NB4 (cell line): ENCODE measurements around the gene FAM222A.

Source experiments
- MYC ChIP-seq: IDR thresholded peaks from 2 replicates; pipeline ENCODE4 v1.6.1; 2011; ENCODE audit warnings: low read depth, low read length
- POLR2A ChIP-seq: IDR thresholded peaks from 2 replicates; pipeline ENCODE4 v1.6.1; 2011; ENCODE audit warnings: mild to moderate bottlenecking; ENCODE audit not compliant: insufficient read length; ENCODE audit errors: extremely low read depth
- TF ChIP-seq, protein P1 (sequence below): IDR thresholded peaks from one replicate; pipeline ENCODE4 v1.5.1; 2012; ENCODE audit warnings: low read depth, low read length
- TF ChIP-seq, protein P2 (sequence below): IDR thresholded peaks from 2 replicates; pipeline ENCODE4 v1.6.1; 2011; ENCODE audit warnings: low read depth, low read length

DNA sequence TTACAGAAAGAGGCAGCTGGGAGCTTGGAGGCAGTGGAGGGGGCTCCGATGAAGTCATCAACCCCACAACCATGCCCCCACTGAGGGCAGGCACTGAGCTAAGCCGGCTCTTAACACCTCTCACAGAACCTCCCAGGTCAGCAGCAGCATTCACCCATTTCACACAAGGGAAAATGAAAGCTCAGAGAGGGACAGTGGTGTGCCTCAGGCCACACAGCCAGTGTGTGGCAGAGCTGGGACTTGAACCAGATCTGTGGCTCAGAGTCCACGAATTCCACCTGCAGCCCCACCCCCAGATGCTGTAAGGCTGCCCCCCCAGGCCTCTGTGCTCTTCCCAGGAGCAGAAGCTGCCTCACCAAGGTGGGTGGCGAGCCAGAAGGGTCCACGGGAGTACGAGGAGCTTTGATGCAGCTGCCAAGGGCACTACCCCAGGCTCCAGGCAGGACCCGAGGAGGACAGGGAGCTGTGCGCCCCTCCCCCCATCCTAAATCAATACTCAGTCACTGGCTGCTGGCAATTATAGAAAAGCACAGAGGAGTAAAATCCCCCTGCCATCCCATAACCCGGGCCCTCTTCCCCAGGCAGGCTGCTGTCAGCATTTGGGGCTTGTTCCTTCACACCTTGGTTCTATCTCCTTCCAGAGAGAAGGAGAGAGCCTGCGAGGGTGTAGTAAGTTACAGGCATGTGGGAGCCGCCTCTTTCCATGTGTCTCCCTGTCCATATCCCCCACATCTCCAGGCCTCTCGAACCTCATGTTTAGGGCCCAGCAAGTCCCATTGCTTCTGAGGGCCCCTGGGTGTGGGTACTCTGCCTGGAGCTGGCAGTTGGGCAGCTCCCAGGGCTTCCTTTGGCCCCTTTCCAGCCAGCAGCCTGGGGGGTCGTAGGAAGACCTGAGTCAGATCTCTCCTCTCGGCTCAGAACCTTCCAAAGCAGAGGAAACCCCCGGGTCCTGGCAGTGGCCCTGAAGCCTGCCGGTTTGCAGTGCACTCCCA is 47.6 kb downstream of the FAM222A start:
- TF ChIP-seq, protein P1, sequence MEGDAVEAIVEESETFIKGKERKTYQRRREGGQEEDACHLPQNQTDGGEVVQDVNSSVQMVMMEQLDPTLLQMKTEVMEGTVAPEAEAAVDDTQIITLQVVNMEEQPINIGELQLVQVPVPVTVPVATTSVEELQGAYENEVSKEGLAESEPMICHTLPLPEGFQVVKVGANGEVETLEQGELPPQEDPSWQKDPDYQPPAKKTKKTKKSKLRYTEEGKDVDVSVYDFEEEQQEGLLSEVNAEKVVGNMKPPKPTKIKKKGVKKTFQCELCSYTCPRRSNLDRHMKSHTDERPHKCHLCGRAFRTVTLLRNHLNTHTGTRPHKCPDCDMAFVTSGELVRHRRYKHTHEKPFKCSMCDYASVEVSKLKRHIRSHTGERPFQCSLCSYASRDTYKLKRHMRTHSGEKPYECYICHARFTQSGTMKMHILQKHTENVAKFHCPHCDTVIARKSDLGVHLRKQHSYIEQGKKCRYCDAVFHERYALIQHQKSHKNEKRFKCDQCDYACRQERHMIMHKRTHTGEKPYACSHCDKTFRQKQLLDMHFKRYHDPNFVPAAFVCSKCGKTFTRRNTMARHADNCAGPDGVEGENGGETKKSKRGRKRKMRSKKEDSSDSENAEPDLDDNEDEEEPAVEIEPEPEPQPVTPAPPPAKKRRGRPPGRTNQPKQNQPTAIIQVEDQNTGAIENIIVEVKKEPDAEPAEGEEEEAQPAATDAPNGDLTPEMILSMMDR, result no peak
- no peak for TF ChIP-seq POLR2A
- TF ChIP-seq, protein P2, sequence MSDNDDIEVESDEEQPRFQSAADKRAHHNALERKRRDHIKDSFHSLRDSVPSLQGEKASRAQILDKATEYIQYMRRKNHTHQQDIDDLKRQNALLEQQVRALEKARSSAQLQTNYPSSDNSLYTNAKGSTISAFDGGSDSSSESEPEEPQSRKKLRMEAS, result no peak
- no peak for TF ChIP-seq MYC
